Lung microvascular endothelial cell (primary cell): ENCODE measurements around the gene F2RL3. TPM values are rescaled to one million over a fixed set of nuclear protein-coding genes. Genes with fewer than 3 reads are reported as not detected.

Experiments
- DNase-seq, 2 donors: peaks; one replicate each; pipeline versions ENCODE4 v3.0.0 to v3.0.0-alpha.2; 2010; ENCODE audit warnings: low read depth in 2 of 2
- total RNA-seq: library from RNA; depleted of rRNA; stranded (reverse); fragments of >200 nt; gene quantifications from 2 replicates; pipeline ENCODE4 v1.2.1, GENCODE V29; 2014

F2RL3 gene
- total RNA-seq, 1 donor from 2014 or later: 30.6 TPM

DNA sequence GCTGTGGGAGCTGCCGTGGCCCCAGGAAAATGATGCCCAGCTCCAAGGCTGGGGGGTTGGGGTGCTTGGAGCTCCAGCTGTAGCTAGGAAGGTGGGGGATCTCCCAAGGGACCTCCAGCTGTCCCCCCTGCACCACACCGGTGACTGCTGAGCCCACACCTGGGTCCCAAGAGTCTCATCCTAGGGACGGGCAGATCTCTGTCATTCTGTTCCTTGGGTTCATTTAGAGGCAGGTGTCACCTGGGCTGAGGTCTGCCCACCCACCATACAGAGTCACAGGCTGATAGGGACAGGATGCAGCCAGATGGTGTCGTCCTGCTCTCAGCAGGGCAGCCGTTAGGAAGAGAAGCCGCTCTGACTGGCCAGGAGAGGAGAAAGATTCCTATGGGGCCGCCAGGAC lies 5.3 kb downstream of the F2RL3 start:
- DNase-seq: no peak

DNA sequence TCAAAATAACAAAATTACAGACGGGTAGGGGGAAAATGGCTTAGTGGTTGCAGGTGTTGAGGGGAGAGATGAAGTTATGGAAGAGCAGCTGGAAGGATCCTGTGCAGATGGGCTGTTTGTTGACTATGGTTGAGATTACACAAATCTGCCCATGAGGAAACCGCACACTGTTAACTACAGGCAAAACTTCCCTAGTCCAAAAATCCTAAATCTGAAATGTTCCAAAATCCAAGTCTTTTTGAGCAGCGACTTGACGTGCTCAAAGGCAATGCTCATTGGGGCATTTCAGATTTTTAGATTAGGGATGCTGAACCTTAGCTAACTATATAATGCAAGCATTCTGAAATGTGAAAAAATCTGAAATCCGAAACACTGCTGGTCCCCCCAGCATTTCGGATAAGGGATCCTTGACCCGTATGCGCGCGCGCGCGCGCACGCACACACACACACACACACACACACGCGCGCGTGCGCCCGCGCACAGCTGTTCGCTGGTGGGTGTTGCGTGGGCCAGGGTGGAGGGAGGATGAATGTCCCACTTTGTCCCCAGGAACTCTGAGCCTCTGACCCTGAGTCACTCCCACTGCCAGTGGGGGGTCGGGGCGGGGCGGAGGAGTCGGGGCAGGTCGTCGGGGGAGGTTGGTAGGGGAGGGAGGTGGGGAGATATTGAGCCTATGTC lies 6.8 kb downstream of the F2RL3 start:
- peak in 1 of 2 donors; percentile 47 for DNase-seq

DNA sequence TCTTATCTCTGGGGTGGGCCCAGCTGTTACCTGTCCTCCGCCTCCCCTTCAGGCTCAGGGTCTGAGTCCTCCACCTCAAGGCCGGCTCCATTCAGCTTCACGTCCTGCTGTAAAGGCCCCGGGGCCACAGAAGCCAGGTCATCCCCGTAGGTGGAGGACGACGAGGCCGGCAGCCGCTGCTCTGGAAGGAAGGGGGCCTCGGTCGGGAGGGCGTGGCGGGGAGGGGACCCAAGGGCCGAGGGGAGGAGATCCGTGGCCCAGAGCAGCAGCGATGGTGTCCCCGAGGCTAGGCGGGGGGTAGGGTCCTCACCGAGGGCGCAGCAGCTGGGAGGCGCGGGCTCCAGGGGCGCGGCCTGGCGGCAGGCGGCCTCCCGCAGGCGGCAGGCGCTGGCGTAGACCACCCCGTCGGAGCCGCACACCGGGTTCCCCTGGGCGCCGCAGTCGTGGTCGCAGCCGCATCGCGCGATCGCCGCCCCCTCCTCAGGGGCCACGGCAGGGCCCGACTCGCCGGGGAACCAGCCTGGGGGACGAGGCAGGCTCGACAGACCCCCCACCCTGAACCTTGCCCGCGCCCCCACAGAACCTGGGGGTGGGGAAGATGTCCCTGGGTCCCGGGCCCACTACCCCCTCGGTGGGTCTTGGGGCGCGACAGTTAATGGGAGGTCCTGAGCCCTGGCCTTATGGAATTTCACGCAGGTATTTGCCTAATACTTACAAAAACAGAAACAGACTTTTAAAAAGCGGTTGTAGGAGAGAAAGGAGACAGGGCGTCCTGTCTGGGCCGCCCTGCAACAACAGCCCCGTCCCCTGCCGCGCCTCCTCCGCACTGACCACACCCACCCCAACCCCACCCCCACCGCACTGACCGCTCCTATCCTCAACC lies 7.6 kb downstream of the F2RL3 start:
- peak in 1 of 2 donors; percentile 23 for DNase-seq

DNA sequence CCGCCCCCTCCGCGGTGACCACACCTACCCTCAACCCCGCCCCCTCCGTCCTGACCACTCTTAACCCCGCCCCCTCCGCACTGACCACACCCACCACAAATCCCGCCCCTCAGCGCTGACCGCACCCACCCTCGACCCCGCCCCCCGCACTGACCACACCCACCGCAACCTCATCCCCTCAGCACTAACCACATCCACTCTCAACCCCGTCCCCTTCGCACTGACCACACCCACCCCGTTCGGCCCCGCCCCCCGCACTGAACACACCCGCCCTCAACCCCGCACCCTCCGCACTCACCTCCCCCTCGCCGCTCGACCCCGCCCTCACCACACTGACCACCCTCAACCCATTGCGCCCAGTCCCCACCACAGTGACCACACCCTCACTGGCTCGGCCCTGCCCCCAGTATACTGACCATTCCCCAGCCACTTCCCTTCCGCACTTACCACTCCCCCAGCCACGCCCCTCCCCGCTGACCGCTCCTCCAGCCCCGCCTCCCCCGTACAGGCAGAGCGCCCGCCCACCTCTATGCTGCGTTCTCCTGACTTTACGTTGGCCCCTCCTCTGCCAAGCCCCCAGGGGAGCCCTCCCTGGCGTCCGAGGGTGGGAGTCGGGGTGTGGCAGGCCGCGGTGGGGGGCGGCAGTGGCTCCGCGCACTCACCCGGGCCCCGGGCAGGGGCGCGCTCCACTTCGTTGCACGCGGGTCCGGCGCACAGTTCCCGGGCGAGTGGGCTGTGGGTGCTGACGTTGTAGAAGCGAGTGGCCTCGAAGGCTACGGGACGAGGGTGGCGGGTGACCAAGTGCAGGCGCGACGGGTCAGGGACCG lies 8.4 kb downstream of the F2RL3 start:
- DNase-seq: peak; percentile 97 to 99

DNA sequence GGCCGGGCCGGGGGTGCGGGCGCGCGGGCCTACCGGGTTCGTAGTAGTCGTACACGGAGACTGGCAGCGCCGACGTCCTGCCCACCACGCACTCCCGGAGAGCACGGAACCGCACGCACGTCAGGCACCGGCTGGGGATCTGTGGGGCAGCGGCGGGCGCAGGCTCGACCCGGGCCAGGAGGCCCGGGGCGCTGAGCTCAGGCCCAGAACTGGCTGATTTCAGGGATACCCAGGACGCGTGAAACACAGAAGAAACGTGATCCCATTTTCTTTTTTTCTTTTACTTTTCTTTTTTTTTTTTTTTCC lies 9.0 kb downstream of the F2RL3 start:
- peak; percentile 31 to 56 for DNase-seq

DNA sequence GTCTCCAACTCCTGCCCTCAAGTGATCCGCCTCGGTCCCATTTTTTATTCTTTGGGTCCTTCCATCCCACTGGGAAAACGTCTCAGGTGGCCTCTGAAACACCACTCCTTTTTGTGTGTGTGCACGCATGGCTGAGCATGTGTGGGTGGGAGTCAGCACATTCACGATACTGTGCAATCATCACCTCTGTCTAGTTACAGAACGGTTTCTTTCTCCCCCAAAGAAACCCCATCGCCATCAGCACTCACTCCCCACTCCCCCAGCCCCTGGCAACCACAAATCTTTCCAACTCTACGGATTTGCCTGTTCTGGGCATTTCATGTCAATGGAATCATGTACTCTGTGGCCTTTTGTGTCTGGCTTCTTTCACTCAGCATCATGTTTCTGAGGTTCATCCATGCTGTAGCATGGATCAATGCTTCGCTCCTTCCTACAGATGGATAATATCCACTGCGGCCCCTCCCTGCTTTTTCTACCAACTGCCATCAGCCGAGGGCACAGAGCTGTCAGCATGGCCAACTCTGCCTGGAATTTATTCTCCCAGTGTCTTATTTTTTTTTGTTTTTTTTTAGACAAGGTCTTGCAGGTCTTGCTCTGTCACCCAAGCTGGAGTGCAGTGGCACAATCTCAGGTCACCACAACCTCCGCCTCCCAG lies 9.7 kb downstream of the F2RL3 start:
- no peak for DNase-seq

DNA sequence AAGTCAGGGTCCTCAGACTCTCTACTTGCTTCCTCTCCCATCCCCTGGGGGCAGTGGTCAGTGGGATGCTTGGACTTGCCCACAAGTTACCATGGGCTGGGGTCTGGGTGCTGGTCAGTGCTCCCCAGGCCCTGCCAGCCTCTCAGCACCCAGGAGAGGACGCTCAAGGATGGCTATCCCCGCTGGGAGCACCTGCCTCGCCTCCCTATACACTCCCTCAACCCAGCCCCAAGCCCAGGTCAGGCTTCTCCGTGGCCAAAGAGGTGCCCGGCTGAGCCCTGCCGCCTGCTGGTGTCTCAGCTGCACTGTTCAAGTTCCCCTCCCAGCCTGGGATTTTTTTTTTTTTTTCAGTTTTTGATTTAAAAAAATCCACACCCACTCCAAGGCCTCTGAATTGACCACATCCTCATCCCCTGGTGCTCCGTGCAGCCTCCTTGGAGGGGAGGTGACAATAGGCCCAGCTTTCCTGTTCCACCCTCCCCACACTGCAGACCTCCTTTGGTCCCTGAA lies 10.8 kb downstream of the F2RL3 start:
- DNase-seq: peak; percentile 63 to 76

DNA sequence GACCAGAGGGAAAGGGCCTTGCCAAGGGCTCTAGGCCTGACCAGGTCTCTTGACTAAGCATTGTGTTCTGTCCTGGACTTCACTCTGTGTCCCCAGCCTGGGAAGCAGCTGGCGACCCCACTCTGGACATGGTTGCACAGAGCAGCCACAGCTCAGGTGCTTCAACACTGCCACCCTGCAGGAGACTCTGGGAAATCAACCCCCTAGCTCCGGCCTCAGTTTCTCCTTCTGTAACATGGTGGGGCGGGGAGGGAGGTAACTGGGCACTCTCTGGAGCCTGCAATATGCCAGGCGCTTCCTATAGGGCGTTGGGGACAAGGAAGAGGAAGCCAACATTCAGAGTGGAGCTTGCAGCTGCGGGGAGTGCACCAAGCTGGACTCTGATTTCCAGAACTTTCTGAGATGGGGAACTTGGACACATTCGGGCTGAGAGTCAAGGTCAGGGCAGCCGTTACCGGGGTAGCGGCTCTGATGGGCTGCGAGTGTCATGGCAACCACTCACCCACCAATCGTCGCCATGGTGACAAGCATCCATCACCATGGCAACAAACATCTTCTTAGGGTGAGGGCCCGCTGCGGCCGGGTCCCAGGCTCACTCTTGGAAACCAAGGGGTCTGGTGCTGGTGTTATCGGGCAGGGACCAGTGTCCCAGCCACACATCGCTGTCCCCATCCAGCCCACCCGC lies 12.8 kb downstream of the F2RL3 start:
- DNase-seq: no peak

DNA sequence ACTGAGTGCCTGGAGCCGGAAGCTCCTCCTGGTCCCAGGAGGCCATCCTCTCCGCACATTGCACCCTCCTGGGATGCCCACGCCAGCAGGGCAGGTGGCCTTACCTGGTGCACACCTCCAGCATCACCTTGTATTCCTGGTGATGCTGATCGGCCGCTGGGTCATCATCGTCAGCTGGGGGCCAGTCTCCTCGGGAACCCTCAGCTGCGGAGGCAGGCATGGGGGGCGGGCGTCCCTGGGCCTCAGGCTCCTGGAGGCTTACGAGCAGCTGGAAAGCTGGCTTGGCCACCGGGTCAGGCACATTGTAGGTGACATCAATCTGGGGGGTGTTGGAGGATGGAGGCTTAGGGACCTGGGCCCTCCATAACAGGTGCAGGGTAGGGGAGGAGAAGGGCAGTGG lies 13.7 kb downstream of the F2RL3 start:
- DNase-seq: no peak

DNA sequence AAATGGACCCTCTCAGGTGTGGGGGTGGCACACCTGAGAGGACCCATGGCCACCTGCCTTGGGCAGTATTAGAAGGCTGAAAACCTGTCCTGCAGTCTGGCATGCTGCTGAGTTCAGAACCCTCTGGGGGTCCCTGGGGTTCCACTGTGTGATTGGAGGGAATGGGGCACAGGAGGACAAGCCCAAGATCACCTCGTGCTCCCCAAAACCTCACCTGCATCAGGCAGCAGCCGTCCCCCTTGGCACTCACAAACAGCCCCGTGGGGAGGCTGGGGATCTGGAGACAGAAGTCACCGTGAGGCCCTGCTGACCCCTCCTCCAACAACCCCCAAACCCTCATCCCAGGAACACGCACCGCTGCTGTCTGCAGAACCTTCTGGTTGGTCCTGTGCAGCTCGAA lies 14.5 kb downstream of the F2RL3 start:
- DNase-seq: no peak

DNA sequence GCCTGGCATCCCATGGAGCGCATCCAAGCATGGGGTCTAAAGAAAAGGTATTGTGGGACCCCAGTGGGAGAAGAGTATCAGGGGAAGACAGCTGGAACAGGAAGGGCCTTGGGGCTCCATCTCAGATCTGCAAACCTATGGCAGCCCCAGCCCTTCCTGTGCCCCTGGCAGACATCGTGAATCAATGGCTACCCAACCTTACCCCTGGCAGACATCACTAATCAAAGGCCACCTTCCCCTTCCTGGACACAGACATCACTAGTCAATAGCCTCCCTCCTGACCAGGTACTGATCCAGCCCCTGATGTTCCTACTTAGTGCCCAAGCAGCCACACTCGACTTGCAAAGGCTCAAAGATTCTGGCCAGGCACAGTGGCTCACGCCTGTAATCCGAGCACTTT lies 15.8 kb downstream of the F2RL3 start:
- no peak for DNase-seq

DNA sequence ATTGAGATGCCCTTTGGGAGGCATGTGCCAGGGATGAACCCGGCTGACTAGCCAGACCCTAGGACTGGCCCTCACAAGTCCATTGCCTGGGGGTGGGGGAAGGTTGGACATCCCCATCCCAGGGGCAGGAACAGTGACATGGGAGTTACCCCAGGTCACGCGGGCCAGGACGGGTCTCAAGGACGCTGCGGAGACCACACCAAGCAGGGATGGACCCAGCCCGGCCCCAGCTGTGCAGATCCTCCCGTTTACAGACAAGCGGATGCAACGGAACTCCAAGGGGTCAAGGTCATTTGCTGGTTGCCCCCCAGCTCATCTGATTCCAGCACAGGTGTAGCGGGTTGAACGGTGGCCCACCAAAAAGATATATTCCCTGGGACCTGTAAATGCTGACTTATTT lies 20.0 kb downstream of the F2RL3 start:
- no peak for DNase-seq

DNA sequence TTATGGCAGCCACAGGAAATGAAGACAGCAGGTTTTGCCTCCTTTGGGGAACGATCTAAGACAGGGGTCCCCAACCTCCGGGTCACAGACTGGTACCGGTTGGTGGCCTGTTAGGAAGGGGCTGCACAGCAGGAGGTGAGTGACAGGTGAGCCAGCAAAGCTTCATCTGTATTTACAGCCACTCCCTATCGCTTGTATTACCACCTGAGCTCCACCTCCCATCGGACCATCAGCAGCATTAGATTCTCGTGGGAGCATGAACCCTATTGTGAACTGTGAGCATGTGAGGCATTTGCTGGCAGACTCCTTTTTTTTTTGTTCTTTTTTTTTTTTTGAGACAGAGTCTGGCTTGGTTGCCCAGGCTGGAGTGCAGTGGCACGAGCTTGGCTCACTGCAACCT lies 22.2 kb downstream of the F2RL3 start:
- DNase-seq: no peak

DNA sequence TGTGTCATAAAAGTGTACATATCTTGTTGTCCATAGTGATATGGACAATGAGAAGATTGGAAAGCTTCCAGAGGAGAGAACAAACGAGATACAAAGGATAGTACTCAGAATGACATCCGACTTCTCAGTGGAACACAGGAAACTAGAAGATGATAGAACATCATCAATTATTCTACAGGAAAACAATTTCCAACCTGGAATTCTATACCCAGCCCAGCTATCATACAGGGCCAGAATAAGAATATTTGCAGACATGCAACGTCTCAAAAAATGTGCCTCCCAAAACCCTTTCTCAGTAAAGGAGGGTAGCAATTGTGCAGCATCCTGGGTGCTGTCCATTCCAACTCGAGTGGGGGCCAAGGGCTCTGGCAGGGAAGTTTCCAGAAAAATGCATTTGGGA lies 24.0 kb downstream of the F2RL3 start:
- DNase-seq: no peak

DNA sequence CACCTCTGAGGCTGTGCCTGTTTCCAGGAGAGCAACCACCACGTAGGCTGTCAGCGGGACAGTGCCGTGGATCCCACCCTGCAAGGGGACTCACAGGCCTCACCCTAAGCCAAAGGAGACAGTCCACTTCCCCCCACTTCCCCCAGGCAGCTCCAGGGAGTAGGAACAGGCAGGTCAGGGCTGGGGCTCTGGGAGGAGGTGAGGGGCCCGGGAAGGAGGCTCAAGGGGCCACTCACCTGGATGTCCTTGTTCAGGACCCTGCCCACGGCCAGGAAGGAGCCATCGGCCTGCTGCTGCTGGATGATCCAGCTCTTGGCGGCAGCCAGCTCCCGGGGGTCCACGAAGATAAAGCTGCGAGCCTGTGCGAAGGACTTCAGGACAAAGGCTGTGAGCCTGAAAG lies 25.6 kb downstream of the F2RL3 start:
- DNase-seq: no peak

DNA sequence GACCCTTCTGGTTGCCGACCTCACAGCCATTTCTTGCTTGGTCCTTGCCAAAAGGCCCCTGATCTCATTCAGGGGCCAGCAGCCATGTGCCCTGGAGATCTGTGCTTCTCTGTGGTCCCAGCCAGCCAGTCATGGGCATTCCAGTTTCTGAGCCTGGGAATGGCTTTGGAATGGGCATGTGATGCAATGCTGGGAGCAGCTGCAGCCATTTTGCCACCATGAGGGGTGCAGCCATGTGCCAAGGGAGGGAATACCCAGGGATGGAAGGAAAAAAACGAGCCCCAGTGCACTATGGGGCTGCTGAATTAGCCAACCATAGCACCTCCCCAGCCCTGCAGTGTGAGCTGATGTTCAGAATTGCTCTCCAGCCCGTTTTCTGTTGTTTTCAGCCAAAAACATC lies 26.3 kb downstream of the F2RL3 start:
- no peak for DNase-seq

DNA sequence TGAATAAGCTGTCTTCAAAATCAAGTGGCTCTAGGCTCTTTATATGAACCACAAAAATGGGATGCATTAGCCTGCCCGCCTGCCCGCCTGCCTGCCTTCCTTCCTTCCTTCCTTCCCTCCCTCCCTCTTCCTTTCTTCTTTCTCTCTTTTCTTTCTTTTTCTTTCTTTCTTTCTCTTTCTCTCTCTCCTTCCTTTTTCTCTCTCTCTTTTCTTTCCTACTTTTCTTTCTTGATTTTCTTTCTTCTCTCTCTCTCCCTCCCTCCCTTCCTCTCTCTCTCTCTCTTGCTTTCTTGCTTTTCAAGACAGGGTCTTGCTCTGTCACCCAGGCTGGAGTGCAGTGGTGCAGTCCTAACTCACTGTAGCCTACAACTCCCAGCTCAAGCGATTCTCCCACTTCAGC lies 26.9 kb downstream of the F2RL3 start:
- DNase-seq: no peak

DNA sequence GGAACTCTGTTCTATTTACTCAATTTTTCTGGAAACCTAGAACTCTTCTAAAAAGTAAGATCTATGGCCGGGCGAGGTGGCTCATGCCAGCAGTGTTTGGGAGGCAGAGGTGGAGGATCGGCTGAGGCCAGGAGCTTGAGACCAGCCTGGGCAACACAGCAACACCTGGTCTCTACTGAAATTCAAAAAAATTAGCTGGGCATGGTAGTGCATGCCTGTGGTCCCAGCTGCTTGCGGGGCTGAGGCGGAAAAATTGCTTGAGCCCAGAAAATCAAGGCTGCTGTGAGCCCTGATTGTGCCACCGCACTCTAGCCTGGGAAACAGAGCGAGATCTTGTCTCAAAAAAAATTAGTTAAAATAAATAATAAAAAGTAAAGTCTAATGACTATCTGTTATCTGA lies 28.6 kb downstream of the F2RL3 start:
- no peak for DNase-seq

DNA sequence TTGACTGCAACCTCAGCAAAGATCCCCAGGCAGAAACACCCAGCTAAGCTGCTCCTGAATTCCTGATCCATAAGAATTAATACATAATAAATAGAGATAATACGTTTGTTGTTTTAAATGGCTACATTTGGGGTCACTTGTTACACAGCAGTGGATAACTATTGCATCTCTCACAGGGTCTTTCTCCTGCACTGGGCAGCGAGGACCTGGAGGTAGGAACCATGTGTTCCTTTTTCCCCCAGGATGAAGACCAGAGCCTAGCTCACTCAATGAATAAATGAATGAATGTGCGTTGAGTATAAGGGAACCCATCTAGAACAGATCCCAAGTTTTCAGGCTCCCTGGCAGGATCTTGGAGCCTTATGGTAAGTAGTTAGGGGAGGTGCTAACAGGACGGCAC lies 30.7 kb downstream of the F2RL3 start:
- no peak for DNase-seq

DNA sequence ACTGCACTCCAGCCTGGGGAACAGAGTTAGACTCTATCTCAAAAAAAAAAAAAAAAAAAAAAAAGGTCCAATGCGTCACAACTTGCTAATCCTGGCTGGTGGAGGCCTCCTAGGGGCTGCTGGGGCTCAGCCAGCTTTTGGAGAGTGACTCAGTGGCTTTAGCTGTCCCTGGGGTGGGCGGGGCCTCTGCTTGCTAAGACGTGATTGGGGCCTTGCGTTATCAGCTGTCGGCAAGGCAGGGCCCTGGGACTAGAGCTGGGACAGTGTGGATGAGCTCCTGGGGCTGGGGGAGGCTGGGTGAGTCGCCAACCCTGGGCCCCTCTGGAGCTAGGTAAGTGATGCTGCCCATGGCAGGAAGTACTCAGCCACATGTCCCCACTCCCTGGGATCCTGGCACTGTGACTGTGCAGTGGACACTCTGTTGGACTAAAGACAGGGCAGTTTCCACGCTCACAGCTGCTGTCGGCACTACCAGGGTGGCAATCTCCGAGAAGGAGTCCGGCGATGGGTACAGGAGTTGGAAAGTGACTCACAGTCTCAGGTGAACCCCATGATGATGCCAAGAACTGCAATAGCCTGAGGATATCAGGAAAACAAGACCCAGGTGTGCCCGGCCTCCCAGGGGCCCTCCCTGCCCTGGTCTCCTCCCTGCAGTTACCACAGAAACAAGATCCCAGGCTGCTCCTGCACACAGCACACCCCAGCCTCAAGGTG lies 32.2 kb downstream of the F2RL3 start:
- DNase-seq: peak in 1 of 2 donors; percentile 22
